Activated B cell treated with CpG ODN at 0.5 μM for 24 hours (primary cell): Measurements from ENCODE around the gene TCF7L1. TPM values are rescaled to one million over a fixed set of nuclear protein-coding genes. Genes with fewer than 3 reads are reported as not detected.

Source experiments
- ATAC-seq: fragments of 200-7000 bp; cut with Tn5 transposase; one replicate; pipeline ENCODE4 v1.10.0; 2021; ENCODE audit warnings: low read depth, mild to moderate bottlenecking, moderate library complexity
- CTCF ChIA-PET: fragments of 350-600 bp; sonication (Branson Sonifier 250); formaldehyde crosslinking; loops from one replicate; lab custom pipeline; 2021; ENCODE audit warnings: antibody characterized with exemption; lab: Charles Lee
- POLR2A ChIA-PET: fragments of 350-600 bp; sonication (Branson Sonifier 250); formaldehyde crosslinking; loops from one replicate; lab custom pipeline; 2021; ENCODE audit warnings: antibody characterized with exemption; lab: Charles Lee
- DNase-seq: peaks from one replicate; pipeline ENCODE4 v3.0.0; 2022
- H3K27ac Mint-ChIP-seq: one replicate; pipeline ENCODE4 v1.8.0; 2020; ENCODE audit warnings: mixed read lengths
- H3K27me3 Mint-ChIP-seq: one replicate; pipeline ENCODE4 v1.8.0; 2021; ENCODE audit warnings: mixed read lengths
- H3K36me3 Mint-ChIP-seq: one replicate; pipeline ENCODE4 v1.8.0; 2021; ENCODE audit warnings: low read depth, mixed read lengths
- H3K4me1 Mint-ChIP-seq: one replicate; pipeline ENCODE4 v1.8.0; 2021; ENCODE audit warnings: mixed read lengths
- H3K4me3 Mint-ChIP-seq: one replicate; pipeline ENCODE4 v1.8.0; 2020; ENCODE audit warnings: mild to moderate bottlenecking, mixed read lengths
- H3K9me3 Mint-ChIP-seq: one replicate; pipeline ENCODE4 v1.8.0; 2020; ENCODE audit warnings: mixed read lengths
- intact Hi-C: fragments of 100-400 bp; cut with micrococcal nuclease; formaldehyde crosslinking; loops from one replicate; pipeline ENCODE4 v1.15.1; 2024
- total RNA-seq: library from RNA; stranded (reverse); gene quantifications from 2 replicates; pipeline ENCODE4 v1.2.3, GENCODE V29; 2022
- TF ChIP-seq, protein P1 (sequence below): fragments of 200-600 bp; IDR thresholded peaks from one replicate; pipeline ENCODE4 v1.8.0; 2022; ENCODE audit warnings: antibody characterized with exemption, mild to moderate bottlenecking

Gene TCF7L1
- total RNA-seq, 1 donor from 2014 or later = 0.07 TPM

DNA sequence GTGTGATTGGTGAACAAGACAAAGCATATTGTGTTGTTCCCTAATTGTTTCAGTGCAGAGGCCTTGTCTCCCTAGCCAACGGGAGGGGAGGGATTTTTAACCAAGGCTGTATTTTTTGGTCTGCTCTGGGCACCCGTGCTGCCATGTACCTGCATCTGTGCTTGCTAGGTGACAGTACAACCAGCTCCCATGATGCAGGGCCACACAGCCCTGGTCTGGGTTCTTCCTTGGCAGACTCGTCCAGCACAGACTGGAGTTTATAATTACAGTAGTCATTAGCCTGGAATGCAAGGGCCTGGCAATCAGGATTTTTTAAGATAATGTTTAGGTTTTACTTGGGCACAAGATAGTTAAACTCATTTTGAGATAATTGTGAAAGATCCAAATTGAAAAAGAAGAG is 36.4 kb downstream of the TCF7L1 start:
- Mint-ChIP-seq H3K27ac (no peak overlapping the region), H3K9me3 (peaks cover 12% of the 10 kb centered on the region), H3K27me3 (peaks cover 6% of the 10 kb centered on the region), H3K4me1 (no peaks in the 10 kb centered on the region), H3K4me3 (no peak overlapping the region), H3K36me3 (no peaks in the 10 kb centered on the region)
- intact Hi-C loops = no loop called here
- CTCF ChIA-PET = no interaction called here
- TF ChIP-seq, protein P1, sequence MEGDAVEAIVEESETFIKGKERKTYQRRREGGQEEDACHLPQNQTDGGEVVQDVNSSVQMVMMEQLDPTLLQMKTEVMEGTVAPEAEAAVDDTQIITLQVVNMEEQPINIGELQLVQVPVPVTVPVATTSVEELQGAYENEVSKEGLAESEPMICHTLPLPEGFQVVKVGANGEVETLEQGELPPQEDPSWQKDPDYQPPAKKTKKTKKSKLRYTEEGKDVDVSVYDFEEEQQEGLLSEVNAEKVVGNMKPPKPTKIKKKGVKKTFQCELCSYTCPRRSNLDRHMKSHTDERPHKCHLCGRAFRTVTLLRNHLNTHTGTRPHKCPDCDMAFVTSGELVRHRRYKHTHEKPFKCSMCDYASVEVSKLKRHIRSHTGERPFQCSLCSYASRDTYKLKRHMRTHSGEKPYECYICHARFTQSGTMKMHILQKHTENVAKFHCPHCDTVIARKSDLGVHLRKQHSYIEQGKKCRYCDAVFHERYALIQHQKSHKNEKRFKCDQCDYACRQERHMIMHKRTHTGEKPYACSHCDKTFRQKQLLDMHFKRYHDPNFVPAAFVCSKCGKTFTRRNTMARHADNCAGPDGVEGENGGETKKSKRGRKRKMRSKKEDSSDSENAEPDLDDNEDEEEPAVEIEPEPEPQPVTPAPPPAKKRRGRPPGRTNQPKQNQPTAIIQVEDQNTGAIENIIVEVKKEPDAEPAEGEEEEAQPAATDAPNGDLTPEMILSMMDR = no peak
- DNase-seq (no peak), ATAC-seq (no peak)
- POLR2A ChIA-PET = no interaction called here

DNA sequence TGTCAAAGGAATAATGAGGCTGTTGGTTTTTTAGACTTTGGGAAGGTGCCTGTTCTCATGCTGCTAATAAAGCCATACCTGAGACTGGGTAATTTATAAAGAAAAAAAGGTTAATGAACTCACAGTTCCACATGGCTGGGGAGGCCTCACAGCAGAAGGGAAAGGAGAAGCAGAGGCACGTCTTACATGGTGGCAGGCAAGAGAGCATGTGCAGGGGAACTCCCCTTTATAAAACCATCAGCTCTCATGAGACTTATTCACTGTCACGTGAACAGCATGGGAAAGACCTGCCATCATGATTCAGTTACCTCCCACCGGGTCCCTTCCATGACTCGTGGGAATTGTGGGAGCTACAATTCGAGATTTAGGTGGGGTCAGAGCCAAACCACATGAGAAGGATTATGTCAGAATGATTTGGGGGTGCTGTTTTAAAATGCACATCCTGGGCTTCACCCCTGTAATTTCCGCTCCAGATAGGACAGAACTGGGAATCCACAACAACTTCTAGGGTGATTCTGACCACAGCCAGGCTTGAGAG is 37.8 kb downstream of the TCF7L1 start:
- no peak overlapping the region for H3K27ac Mint-ChIP-seq
- H3K4me1 Mint-ChIP-seq = no peaks in the 10 kb centered on the region
- ATAC-seq = no peak
- DNase-seq = no peak
- H3K4me3 Mint-ChIP-seq = no peak overlapping the region
- no peaks in the 10 kb centered on the region for H3K36me3 Mint-ChIP-seq
- H3K9me3 Mint-ChIP-seq = peaks cover 12% of the 10 kb centered on the region
- TF ChIP-seq, protein P1 = no peak
- POLR2A ChIA-PET = no interaction called here
- CTCF ChIA-PET = no interaction called here
- intact Hi-C loops = no loop called here
- peaks cover 7% of the 10 kb centered on the region for H3K27me3 Mint-ChIP-seq

DNA sequence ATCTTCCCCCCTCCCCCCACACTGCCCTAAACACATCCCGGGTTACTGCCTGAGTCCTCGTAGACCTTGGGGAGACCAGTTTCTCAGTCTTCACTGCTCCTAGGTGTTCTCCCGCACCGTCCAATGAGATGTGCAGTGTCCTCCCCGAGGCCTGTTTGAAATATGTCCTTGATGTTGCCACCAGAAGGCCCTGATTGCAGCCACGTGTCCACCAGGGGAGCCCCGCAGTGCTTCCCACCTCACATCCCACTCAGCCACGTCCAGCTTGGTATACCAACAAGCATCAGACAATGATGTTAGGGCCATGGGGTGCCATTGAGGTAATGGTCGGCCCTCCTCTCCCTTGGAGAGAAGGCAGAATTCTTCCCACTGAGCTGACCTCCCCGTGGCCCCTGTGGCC is 38.7 kb downstream of the TCF7L1 start:
- CTCF ChIA-PET = no interaction called here
- no peaks in the 10 kb centered on the region for H3K36me3 Mint-ChIP-seq
- H3K4me3 Mint-ChIP-seq = no peak overlapping the region

DNA sequence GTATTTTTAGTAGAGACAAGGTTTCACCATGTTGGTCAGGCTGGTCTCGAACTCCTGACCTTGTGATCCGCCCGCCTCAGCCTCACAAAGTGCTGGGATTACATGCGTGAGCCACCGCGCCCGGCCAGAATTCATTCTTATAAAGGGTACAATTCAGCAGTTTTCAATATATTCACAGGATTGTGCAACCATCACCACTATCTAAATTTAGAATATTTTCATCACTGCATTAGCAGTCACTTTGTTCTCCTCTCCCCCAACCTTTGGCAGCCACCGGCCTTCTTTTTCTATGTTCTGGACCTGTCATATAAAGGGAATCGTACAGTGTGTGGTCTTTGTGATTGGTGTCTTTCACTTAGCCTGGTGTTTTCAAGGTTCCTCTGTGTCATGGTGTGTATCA is 40.7 kb downstream of the TCF7L1 start:
- ATAC-seq = no peak
- ChIA-PET CTCF (no interaction called here), POLR2A (no interaction called here)
- Mint-ChIP-seq H3K27me3 (peaks cover 9% of the 10 kb centered on the region), H3K27ac (no peak overlapping the region), H3K9me3 (peaks cover 12% of the 10 kb centered on the region), H3K36me3 (no peaks in the 10 kb centered on the region), H3K4me3 (no peak overlapping the region), H3K4me1 (no peaks in the 10 kb centered on the region)
- TF ChIP-seq, protein P1 = no peak
- intact Hi-C loops = no loop called here
- DNase-seq = no peak

More for the DNA sequence above, 38.7 kb downstream of the TCF7L1 start:
- intact Hi-C loops = no loop called here
- POLR2A ChIA-PET = no interaction called here
- no peak for ATAC-seq
- no peaks in the 10 kb centered on the region for H3K4me1 Mint-ChIP-seq
- peaks cover 12% of the 10 kb centered on the region for H3K9me3 Mint-ChIP-seq
- no peak overlapping the region for H3K27ac Mint-ChIP-seq
- peaks cover 12% of the 10 kb centered on the region for H3K27me3 Mint-ChIP-seq
- DNase-seq = no peak
- TF ChIP-seq, protein P1 = no peak

DNA sequence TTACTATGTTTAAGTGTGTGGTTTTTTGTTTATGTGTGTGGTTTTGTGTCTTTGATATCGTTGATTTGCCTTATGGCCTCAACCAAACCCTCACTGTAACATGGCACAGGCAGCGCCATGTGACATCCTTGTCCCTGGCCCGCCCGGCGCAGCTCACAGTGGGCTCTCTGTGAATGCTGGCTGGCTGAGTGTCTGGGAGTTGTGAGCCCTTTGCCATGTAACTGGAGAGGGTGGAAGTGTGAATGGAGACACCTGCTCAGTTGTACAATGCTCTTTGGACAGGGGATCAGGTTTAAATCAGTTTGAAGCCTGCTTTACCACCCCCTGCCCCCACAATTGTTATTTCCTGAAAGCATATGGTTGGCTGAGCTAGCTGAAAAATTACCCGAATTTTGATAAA is 41.8 kb downstream of the TCF7L1 start:
- no peaks in the 10 kb centered on the region for H3K36me3 Mint-ChIP-seq
- H3K27ac Mint-ChIP-seq = no peak overlapping the region
- intact Hi-C loops = no loop called here
- no peaks in the 10 kb centered on the region for H3K4me1 Mint-ChIP-seq
- ATAC-seq (no peak), DNase-seq (no peak)
- H3K4me3 Mint-ChIP-seq = no peak overlapping the region
- peaks cover 6% of the 10 kb centered on the region for H3K27me3 Mint-ChIP-seq
- peaks cover 12% of the 10 kb centered on the region for H3K9me3 Mint-ChIP-seq
- TF ChIP-seq, protein P1 = no peak
- POLR2A ChIA-PET = no interaction called here
- CTCF ChIA-PET = no interaction called here
